ENCODE data around the gene PSMF1.

- TF ChIP-seq CBX8 (IDR thresholded peaks at IDR 0.05; ENCODE audit: borderline replicate concordance, extremely low read depth, low read depth, low read length, poor library complexity, severe bottlenecking), result no peak
- no peak for TF ChIP-seq REST (IDR thresholded peaks at IDR 0.05; ENCODE audit: borderline replicate concordance)
- no peak for TF ChIP-seq REST (CRISPR knock-in tag; IDR thresholded peaks at IDR 0.05; ENCODE audit: low read depth)
- no peak for TF ChIP-seq NRF1 (conservative IDR thresholded peaks at IDR 0.05 in 1 of 2, IDR thresholded peaks at IDR 0.05 in 1 of 2)
- TF ChIP-seq ZNF830 (CRISPR knock-in tag; IDR thresholded peaks at IDR 0.05), result no peak
- TF ChIP-seq ZNF589 (CRISPR knock-in tag; IDR thresholded peaks at IDR 0.05; ENCODE audit: low read depth), result no peak
- no peak for TF ChIP-seq EZH2 (IDR thresholded peaks at IDR 0.05; ENCODE audit: borderline replicate concordance, low read depth, low read length)
- TF ChIP-seq GABPB1 (CRISPR knock-in tag; IDR thresholded peaks at IDR 0.05), result no peak
- no peak for TF ChIP-seq IRF2 (CRISPR knock-in tag; IDR thresholded peaks at IDR 0.05)
- TF ChIP-seq RBFOX2 (IDR thresholded peaks at IDR 0.05; ENCODE audit: low read depth, low read length), result no peak
- TF ChIP-seq YY1 (IDR thresholded peaks at IDR 0.05; ENCODE audit: borderline replicate concordance in 1 of 3, control insufficient read depth in 1 of 3, extremely low read depth in 1 of 3, insufficient read depth in 3 of 3, insufficient read length in 1 of 3, insufficient replicate concordance in 2 of 3, low read depth in 1 of 3, low read length in 2 of 3), result no peak
- no peak for TF ChIP-seq KLF13 (tag; IDR thresholded peaks at IDR 0.05; ENCODE audit: borderline replicate concordance, low read depth)
These were observed 93.6 kb downstream of the PSMF1 start for GRCh38 chr20:1212023-1212422.
